Hindlimb muscle (tissue), 1 donor: ENCODE results near the gene SIRPA. TPM values are rescaled to one million over a fixed set of nuclear protein-coding genes. Genes with fewer than 3 reads are reported as not detected.

Experiments
- DNase-seq: peaks from one replicate; pipeline ENCODE4 v3.0.0-alpha.2; 2013
- polyA plus RNA-seq: library from polyadenylated mRNA; unstranded; fragments of 120-200 nt; gene quantifications from one replicate; pipeline ENCODE4 v1.2.1, GENCODE V29; 2013; ENCODE audit not compliant: insufficient read length

SIRPA gene
- polyA plus RNA-seq, 1 donor, result 41.6 TPM

DNA sequence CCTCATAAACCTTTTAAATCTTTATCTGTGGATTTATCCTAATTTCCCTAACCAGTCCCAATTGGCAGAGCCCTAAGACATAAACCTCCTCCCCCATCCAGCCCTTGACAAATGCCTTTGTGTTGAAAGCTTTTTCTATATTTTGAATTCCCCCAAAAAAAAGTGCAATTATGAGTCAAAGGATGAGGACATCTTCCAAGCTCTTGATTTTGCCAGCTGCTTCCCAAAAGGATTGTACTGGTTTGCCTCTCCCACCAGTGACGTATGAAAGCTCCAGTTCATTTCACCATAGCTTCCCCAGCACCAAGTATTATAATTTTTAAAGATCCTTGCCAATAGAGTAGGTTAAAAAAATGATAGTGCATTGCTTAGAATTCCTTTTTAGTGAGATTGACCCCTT is 38.9 kb downstream of the SIRPA start:
- DNase-seq, result peak; percentile 22

DNA sequence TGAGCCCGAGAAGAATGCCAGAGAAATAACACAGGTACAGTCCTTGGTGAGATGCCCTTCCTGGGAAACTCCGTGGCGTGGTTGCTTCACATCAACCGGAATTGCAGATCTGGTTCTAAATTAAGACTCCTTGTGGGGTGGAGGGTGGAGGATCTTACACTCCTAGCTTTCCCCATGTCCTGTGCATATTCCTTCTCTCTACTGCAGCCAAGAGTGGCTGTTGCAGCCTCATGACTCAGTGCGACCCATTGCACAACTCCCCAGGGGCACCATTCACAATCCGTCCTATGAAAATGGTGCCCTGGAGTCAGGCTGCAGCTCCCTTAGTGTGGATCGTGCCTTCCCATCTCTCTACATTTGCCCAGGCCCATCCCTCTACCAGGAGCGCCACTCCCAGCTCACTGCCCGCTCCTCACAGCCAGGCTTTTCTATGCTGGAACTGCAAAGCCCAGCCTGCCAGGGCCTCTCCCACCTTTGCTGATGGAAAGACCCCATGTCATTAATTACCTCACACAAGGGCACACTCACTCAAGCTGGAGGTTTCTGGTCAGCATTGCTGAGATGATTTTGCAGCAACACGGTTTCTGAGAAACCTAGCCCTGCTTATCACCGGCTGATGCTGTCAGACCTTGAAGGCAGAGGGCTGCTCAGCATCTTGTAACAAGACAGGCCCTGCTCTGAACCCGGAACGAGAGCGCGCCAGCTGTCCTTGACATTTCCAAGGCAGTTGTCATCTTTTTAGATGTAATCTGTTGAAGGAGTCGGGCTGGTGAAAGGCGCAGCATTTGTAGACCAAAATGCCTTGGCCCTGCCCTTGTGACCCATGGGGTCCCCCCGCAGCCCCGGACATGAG is 39.7 kb downstream of the SIRPA start:
- no peak for DNase-seq

DNA sequence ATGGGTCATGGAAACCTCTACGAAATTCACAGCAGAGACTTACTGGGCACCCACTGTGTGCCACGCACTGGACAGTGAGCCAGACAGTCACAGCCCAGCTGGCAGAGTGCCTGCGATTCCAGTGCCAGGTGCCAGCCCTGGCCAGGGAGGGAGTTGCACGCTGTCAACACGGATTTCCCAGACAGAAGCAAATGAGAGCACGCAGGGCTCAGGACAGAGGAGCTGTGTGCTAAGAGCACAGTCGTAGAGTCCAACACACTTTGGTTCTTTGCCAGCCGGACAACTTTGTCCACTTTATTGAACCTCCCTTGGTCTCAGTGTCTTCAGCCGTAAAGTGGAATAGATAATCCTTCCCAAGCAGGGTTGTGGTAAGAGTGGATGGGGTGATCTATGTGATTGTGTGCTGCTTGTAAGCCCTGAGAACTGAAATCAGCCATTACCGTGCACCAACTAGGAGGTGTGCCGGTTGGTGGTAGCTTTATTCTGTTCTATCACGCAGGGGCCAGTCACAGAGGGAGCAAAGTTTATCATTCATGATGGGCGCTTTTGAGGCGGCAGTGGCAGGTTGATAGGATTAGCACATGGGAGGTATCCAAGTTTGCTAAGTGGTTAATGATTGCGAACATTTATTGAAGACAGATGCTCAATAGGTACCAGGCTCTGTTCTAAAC is 40.6 kb downstream of the SIRPA start:
- DNase-seq, result peak; percentile 25

DNA sequence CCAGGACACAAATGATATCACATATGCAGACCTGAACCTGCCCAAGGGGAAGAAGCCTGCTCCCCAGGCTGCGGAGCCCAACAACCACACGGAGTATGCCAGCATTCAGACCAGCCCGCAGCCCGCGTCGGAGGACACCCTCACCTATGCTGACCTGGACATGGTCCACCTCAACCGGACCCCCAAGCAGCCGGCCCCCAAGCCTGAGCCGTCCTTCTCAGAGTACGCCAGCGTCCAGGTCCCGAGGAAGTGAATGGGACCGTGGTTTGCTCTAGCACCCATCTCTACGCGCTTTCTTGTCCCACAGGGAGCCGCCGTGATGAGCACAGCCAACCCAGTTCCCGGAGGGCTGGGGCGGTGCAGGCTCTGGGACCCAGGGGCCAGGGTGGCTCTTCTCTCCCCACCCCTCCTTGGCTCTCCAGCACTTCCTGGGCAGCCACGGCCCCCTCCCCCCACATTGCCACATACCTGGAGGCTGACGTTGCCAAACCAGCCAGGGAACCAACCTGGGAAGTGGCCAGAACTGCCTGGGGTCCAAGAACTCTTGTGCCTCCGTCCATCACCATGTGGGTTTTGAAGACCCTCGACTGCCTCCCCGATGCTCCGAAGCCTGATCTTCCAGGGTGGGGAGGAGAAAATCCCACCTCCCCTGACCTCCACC is 42.2 kb downstream of the SIRPA start:
- no peak for DNase-seq

DNA sequence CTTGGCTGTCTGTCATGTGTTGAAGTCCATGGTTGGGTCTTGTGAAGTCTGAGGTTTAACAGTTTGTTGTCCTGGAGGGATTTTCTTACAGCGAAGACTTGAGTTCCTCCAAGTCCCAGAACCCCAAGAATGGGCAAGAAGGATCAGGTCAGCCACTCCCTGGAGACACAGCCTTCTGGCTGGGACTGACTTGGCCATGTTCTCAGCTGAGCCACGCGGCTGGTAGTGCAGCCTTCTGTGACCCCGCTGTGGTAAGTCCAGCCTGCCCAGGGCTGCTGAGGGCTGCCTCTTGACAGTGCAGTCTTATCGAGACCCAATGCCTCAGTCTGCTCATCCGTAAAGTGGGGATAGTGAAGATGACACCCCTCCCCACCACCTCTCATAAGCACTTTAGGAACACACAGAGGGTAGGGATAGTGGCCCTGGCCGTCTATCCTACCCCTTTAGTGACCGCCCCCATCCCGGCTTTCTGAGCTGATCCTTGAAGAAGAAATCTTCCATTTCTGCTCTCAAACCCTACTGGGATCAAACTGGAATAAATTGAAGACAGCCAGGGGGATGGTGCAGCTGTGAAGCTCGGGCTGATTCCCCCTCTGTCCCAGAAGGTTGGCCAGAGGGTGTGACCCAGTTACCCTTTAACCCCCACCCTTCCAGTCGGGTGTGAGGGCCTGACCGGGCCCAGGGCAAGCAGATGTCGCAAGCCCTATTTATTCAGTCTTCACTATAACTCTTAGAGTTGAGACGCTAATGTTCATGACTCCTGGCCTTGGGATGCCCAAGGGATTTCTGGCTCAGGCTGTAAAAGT is 43.5 kb downstream of the SIRPA start:
- no peak for DNase-seq

DNA sequence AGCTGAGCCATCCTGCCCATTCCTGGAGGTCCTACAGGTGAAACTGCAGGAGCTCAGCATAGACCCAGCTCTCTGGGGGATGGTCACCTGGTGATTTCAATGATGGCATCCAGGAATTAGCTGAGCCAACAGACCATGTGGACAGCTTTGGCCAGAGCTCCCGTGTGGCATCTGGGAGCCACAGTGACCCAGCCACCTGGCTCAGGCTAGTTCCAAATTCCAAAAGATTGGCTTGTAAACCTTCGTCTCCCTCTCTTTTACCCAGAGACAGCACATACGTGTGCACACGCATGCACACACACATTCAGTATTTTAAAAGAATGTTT is 44.0 kb downstream of the SIRPA start:
- DNase-seq, result no peak

DNA sequence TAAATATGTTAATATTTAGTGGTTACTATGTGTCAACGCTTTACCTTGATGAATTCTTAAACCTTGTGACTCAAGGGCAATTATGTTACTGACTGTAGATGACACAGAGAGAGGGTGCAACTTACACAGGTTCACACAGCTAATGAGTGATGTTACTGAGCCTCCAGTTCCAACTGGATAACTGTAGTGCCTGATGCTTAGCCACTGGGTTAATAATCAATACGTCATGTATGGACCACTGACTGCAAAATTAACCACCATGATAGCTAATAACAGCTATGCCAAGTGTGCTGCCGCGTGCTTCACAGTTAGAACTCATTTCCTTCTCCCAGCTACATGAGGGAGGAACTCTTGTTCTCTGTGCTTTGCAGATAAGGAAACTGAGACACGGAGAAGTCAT is 45.4 kb downstream of the SIRPA start:
- no peak for DNase-seq

DNA sequence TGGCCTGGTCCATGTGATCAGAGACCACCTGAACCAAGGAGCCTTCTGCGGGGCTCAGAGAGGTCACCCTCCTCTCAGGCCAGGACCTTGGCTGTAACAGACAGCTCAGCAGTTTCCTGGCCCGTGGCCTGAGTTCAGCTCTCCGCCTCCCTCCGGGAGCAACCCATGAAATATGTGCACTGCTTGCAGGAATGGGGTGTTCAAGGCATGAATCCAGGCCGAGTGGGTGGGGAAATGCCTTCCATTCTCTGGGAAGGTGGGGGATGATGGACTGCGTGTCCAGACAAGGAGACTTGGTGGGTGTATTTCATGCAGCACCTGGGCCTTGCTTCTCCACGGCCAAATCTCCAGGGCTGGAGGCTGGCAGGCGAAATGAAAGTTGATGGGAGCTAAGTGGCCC is 46.0 kb downstream of the SIRPA start:
- no peak for DNase-seq

DNA sequence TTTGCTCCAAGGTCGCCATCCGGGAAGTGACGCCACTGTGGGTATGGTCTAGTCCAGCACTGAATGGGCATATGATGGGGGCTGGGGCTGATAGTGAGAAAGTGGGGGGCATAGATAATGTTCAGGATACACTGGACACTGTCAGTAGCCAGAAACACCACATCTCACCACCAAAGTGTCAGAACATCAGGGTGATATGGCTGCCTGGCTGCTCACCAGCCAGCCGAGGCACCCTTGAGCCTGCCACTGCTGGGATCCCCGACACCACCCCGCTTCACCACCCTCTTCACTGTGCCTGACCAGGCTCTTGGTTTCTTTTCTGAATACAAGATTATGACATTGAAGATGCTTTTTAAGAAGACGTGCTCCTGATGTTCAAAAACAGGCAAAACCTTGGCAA is 46.9 kb downstream of the SIRPA start:
- no peak for DNase-seq

DNA sequence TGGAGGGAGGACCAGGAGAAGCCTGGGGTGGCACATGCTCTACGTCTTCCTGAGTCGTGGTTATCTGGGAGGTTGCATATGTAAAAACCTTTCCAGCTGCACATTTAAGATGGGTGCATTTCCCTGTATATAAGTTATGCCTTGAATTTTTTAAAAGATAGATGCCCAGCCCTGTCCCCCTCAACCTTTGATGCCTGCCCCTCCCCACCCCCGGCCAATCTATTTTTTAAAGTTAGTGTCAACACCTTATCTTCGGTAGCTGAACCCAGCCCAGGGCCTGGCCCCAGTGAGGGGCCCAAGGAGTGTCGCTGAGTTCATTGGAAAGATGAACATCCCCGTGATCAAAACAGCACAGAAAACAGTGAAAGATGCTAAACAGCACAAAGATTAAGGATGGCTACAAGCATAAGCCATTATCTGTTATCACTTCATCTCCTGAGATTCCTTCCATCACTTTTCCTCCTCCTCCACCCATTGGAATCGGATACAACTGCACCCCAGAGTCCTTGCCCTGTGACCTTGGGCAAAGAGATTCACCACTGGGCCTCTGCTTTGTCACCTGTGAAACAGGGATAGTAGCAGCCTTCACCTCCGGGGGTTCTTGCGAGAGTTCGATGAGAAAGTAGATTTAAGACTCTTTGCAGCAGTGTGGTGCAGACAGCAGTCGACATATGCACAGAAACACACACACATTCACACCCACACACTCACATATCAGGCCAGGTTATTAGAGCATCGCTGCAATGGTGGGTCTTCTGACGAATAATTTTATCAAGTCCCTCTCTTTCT is 47.5 kb downstream of the SIRPA start:
- DNase-seq, result no peak

DNA sequence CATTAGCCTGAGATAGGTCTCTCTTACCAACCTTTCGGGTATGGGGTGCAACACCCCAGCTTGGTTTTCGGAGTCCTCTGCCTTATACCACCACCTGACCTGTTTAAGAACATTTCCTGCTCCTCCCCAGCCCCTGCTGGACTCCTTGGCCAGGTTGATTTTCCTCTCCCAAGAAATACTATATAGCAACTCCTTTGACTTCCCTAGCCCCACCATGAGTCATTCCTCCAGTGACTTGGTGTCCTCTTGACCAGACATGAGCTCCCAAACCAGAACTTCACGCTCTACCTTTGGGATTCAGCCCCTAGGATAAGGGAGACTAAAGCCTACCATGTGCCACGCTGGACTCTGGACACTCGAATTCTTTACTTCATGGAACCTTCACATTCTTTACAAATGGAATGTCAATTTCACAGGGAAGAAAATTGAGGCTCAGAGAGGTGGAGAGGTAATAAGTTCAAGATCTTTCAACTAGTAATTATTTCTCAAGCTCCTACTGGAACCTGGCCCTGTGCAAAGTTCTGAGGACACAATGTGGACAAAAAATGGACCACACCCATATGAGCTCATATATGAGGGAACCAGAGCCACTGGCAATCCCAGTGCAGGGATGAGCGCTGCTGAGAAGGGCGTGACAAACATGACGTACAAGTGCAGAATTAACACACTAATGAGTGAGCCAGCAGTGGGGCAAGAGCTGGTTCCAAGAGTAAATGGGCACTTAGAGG is 48.2 kb downstream of the SIRPA start:
- DNase-seq, result no peak

DNA sequence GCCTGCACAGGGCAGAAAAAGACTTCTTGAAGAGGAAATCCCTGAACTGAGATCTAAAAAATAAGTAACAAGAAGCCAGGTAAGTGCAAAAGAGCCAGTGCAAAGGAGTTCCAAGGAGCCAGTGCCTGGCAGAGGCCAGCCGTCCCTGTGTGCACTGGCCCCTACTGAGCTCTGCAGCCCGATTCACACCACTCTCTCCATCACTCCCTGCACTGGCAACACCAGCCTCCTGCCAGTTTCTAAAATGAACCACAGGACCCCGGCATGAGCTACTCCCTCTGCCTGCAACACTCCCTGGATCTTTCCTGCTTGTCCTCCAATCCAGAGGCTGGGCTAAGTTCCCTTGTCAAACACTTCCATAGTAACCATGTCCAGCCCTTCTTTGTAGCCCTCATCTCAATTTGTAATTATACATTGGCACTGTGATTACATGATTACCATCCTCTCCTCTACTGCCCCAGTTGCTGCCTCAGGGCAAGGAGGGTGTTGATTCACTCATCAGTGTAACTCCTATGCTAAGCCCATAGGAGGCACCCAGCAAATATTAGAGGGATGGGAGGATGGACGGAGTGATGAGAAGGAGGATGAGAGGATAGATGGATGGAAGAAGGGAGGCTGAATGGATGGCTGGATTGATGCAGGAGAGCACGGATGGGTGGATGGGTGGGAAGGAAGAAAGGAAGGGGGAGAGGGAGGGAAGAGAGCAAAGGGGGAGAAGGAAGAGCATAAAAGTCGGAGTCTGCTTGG is 49.3 kb downstream of the SIRPA start:
- no peak for DNase-seq

DNA sequence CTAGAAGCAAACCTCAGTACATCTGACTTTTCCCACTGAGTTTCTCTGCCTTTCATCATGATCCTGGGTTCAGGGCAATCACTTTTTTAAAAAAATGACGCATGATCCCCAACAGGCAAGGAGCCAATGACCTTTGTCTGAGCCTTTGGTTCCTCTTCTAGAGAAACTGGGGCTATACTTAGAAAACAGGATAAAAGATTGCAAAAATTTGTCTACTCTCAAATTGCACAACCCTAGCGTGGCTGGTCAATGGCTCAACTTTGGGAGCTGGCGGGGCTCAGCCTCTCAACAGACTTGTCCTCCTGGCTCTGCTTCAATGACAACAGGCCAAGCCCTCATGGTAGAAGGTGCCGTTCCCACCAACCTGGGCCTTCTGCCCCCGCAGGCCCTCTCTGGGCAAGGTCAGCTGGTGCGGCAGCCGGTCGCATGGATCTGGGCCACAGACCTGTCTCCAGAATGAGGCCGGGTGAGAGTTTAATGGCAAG is 50.0 kb downstream of the SIRPA start:
- peak; percentile 23 for DNase-seq

DNA sequence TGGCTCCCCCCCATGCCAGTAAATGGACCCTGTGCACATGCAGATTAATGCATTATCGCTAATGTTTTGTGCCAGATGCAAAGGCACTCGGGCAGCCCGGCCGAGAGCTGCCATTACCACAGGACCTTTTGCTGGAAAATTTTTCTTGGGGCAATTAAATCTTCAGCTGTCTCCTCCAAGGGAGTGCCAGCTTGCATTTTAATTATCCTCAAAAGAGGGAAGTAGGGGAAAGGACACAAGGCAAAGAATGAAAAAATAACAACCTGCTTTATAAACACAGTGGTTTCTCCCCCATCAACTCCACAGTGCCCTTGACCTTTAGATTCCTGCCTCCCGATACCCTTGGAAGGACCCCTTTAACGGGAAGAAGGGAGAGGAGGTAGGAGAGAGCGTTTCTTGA is 50.5 kb downstream of the SIRPA start:
- no peak for DNase-seq

DNA sequence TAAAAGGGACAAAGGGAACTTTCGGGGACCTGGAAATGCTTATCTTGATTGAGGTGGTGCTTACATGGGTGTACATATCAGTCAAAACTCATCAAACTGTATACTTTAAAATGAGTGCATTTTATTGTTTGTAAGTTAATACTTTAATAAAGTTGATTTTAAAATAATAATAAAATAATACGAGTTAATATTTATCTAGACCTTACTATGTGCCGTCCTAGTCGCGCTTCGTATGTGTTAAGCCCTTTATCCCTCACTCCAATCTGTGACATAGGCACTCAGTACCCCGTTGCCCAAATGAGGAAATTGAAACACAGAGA is 51.2 kb downstream of the SIRPA start:
- DNase-seq, result no peak

DNA sequence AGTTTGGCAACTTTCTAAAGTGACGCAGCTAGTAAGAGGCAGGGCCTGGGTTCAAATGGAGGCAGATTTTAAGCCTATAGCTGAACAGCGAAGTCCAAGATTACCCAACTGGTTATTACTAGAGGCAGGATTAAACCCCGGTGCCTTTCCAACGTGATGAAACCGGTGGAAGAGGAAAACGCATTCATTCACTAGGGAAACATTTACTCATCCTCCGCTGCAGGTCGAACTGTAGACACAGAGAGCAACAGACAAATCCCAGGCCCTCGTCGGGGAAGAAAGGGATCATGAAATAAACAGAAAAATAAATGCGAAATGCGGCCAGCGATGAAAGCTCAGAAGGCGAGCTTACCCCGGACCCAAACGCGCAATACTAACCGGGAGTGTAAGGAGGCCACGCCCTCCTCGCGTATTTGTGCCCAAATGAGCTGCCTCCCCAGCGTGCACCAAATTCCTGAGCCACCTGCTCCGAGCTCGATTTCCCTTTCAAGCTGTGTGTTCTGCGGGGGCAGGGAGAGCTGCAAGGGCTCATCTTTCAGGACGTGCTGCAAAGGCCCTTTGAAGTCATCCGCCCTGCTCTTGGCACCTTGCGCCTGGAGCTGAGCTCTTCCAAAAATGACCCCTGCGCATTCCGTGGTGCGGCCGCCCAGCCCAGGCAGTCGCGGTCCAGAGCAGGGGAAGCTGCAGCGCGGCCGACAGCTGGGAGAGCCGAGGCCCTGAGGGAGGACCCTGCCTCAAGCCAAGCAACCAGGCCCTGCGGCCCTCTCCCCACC is 51.7 kb downstream of the SIRPA start:
- peak; percentile 27 for DNase-seq

DNA sequence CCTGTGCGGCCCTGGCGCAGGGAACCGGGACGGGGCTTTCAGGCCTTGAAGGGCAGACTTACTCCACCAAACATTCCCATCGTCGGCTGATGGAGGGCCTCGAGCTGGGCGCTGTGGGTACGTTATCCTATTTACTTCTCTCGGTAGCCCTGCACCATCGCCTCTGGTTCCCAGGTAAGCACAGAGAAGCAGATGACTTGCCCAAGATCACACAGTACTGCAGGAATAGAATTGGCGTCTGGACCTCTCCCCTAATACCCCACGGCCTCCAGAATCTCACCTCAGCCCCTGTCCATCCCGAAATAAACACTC is 52.3 kb downstream of the SIRPA start:
- DNase-seq, result no peak

DNA sequence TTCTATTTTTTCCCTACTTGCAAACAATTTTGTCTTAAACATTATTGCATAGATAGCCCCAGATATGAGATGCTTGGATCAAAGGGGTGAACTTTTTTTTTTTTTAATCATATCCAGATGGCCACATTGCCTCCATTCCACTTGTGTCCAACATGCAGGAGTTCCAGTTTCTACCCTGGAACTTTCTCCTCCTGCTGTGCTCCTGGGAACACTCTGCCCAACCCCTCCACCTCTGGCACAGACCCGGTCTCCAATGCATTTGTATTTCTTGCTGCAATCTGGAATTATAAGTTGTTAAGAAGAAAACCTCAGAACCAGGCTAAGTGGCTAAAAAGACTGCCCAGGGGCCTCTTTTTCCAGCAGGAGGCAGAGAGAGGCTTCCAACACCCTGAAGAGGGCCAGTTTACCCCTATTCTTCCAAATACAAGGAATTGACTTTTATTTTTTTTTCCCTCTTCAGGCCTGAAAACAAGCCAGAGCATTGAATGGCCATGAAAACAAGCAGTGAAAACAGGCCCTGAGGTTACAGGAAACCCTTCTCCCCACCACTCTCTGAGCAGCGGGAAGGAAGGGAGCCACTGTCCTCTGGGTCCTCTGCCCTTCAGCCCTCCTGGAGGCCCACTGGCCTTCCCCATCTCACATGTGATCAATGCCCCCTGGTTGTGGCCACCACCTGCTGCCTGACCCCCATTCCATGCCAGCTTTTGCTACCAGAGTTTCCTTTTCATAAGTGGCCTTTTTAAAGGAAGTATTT is 54.3 kb downstream of the SIRPA start:
- DNase-seq, result no peak

DNA sequence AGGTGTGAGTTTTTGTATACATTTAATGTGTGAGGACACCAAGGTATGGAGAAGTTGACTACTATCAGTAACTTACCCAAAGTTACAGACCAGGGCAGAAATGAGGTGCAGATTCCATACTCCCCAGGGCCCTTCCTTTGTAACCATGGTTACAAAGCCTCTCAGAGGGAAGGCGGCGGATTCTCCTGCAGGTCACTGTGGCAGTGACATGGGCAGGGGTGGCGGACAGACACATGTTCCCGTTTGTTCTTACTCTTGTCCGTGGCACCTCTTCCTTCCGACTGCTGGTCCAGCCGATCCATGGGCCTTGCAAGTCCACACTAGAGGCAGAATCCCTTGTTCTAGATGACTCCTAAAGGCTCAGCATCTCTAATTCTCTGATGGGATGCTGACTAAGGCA is 55.6 kb downstream of the SIRPA start:
- no peak for DNase-seq
